Measurements from ENCODE around the gene SRC. TPM values are rescaled to one million over a fixed set of nuclear protein-coding genes. Genes with fewer than 3 reads are reported as not detected.

Gene SRC
- total RNA-seq, 4 donors from 2014 or later, result 30.6 to 54.7 (median 45.0) TPM

GRCh38 chr20:37407019-37407566 lies 61.2 kb downstream of the SRC start:
- 25 to 32% methylated on average over 6 to 7 of the region's 7 CpGs for WGBS, 2 donors (ENCODE audit: low coverage in 1 of 2)
- peaks cover 28% of the 10 kb centered on the region for H3K27me3 ChIP-seq
- peak; percentile 35 for ATAC-seq
- H3K9me3 ChIP-seq, result no peaks in the 10 kb centered on the region
- H3K4me3 ChIP-seq, result peak overlapping the region in 1 of 2 donors; percentile 44
- peaks cover 0 to 38% (median 19%) of the 10 kb centered on the region in 3 donors for H3K4me1 ChIP-seq
- H3K36me3 ChIP-seq, result peaks cover 0 to 25% of the 10 kb centered on the region in 2 donors
- H3K27ac ChIP-seq, result no peak overlapping the region
- TF ChIP-seq POLR2A (IDR thresholded peaks at IDR 0.05) (no peak), EP300 (IDR thresholded peaks at IDR 0.05) (no peak), POLR2AphosphoS5 (IDR thresholded peaks at IDR 0.05) (no peak), CTCF (IDR thresholded peaks at IDR 0.05) (no peak)

GRCh38 chr20:37407573-37408002 lies 61.6 kb downstream of the SRC start:
- Histone ChIP-seq H3K27me3 (peaks cover 28% of the 10 kb centered on the region), H3K36me3 (peaks cover 0 to 20% of the 10 kb centered on the region in 2 donors), H3K4me1 (peaks cover 0 to 43% (median 19%) of the 10 kb centered on the region in 3 donors), H3K9me3 (no peaks in the 10 kb centered on the region), H3K27ac (no peak overlapping the region), H3K4me3 (no peak overlapping the region)
- peak; percentile 14 for ATAC-seq
- WGBS, 2 donors (ENCODE audit: low coverage in 1 of 2), result 67 to 100% methylated on average over 1 of the region's 14 CpGs
- no peak for TF ChIP-seq POLR2AphosphoS5 (IDR thresholded peaks at IDR 0.05)
- TF ChIP-seq CTCF (IDR thresholded peaks at IDR 0.05), result no peak
- TF ChIP-seq POLR2A (IDR thresholded peaks at IDR 0.05), result no peak
- TF ChIP-seq EP300 (IDR thresholded peaks at IDR 0.05), result no peak

- Histone ChIP-seq H3K9me3 (no peaks in the 10 kb centered on the region), H3K4me1 (peaks cover 0 to 47% (median 19%) of the 10 kb centered on the region in 3 donors), H3K36me3 (peaks cover 0 to 10% of the 10 kb centered on the region in 2 donors), H3K27ac (no peak overlapping the region), H3K27me3 (peaks cover 28% of the 10 kb centered on the region), H3K4me3 (no peak overlapping the region)
- WGBS, 2 donors (ENCODE audit: low coverage in 1 of 2), result 10 to 13% methylated on average over 13 to 23 of the region's 23 CpGs
- no peak for ATAC-seq
- TF ChIP-seq POLR2A (IDR thresholded peaks at IDR 0.05) (no peak), EP300 (IDR thresholded peaks at IDR 0.05) (no peak), POLR2AphosphoS5 (IDR thresholded peaks at IDR 0.05) (no peak), CTCF (IDR thresholded peaks at IDR 0.05) (no peak)
Observed at GRCh38 chr20:37408302-37409193, 62.6 kb downstream of the SRC start.

GRCh38 chr20:37411408-37412219 lies 65.7 kb downstream of the SRC start:
- 40% methylated on average over 4 to 15 of the region's 17 CpGs for WGBS, 2 donors (ENCODE audit: low coverage in 1 of 2)

More at GRCh38 chr20:37411408-37412219, 65.7 kb downstream of the SRC start:
- H3K9me3 ChIP-seq, result no peaks in the 10 kb centered on the region
- H3K27me3 ChIP-seq, result peaks cover 31% of the 10 kb centered on the region
- peak overlapping the region in 1 of 2 donors; percentile 43 for H3K4me3 ChIP-seq
- peaks cover 0 to 40% (median 14%) of the 10 kb centered on the region in 3 donors for H3K4me1 ChIP-seq
- no peak overlapping the region for H3K27ac ChIP-seq
- no peak for ATAC-seq
- H3K36me3 ChIP-seq, result no peaks in the 10 kb centered on the region
- TF ChIP-seq EP300 (IDR thresholded peaks at IDR 0.05) (no peak), POLR2A (IDR thresholded peaks at IDR 0.05) (no peak), POLR2AphosphoS5 (IDR thresholded peaks at IDR 0.05) (no peak), CTCF (IDR thresholded peaks at IDR 0.05) (no peak)

Data from gastroesophageal sphincter (tissue), 4 donors.